ENCODE measurements around the gene TCEA2.

TCEA2 gene

GRCh38 chr20:64067733-64068307 lies 4.8 kb downstream of the TCEA2 start:
- Histone ChIP-seq H3K4me2 (ENCODE audit: low read depth, low read length) (no peak overlapping the region), H3K27me3 (replicated peaks; ENCODE audit: insufficient read depth, low read length) (no peaks in the 10 kb centered on the region), H3K36me3 (replicated peaks; ENCODE audit: insufficient read depth, low read length) (no peaks in the 10 kb centered on the region), H3K9me3 (replicated peaks; ENCODE audit: insufficient read depth, low read length) (no peaks in the 10 kb centered on the region), H3K9ac (ENCODE audit: low read length) (no peak overlapping the region), H4K20me1 (ENCODE audit: insufficient read depth, low read length) (no peaks in the 10 kb centered on the region), H3K9me2 (replicated peaks; ENCODE audit: insufficient read depth, low read length) (no peaks in the 10 kb centered on the region), H3K79me2 (ENCODE audit: low read length) (no peaks in the 10 kb centered on the region), H3K4me1 (ENCODE audit: low read length) (peaks cover 32% of the 10 kb centered on the region), H3F3A (ENCODE audit: insufficient read depth, low read length) (peaks cover 11% of the 10 kb centered on the region), H3K27ac (ENCODE audit: low read length) (no peak overlapping the region), H3K4me3 (ENCODE audit: low read length) (no peak overlapping the region), H2AFZ (ENCODE audit: low read length) (no peak overlapping the region)
- DNase-seq: no peak
- no peak for TF ChIP-seq CTCF (IDR thresholded peaks at IDR 0.05; ENCODE audit: low read length)
- no peak for TF ChIP-seq EZH2phosphoT487 (IDR thresholded peaks at IDR 0.05; ENCODE audit: low read length)
- no peak for TF ChIP-seq EZH2 (optimal IDR thresholded peaks at IDR 0.05; ENCODE audit: low read depth, low read length)

- Histone ChIP-seq H3K4me1 (ENCODE audit: low read length) (peaks cover 32% of the 10 kb centered on the region), H3F3A (ENCODE audit: insufficient read depth, low read length) (peaks cover 11% of the 10 kb centered on the region), H3K9me3 (replicated peaks; ENCODE audit: insufficient read depth, low read length) (no peaks in the 10 kb centered on the region), H3K9ac (ENCODE audit: low read length) (no peak overlapping the region), H3K79me2 (ENCODE audit: low read length) (no peaks in the 10 kb centered on the region), H4K20me1 (ENCODE audit: insufficient read depth, low read length) (no peaks in the 10 kb centered on the region), H3K4me3 (ENCODE audit: low read length) (no peak overlapping the region), H3K36me3 (replicated peaks; ENCODE audit: insufficient read depth, low read length) (no peaks in the 10 kb centered on the region), H3K27ac (ENCODE audit: low read length) (no peak overlapping the region), H2AFZ (ENCODE audit: low read length) (no peak overlapping the region), H3K27me3 (replicated peaks; ENCODE audit: insufficient read depth, low read length) (no peaks in the 10 kb centered on the region), H3K9me2 (replicated peaks; ENCODE audit: insufficient read depth, low read length) (no peaks in the 10 kb centered on the region), H3K4me2 (ENCODE audit: low read depth, low read length) (no peak overlapping the region)
- DNase-seq: no peak
- TF ChIP-seq EZH2phosphoT487 (IDR thresholded peaks at IDR 0.05; ENCODE audit: low read length) (no peak), EZH2 (optimal IDR thresholded peaks at IDR 0.05; ENCODE audit: low read depth, low read length) (no peak), CTCF (IDR thresholded peaks at IDR 0.05; ENCODE audit: low read length) (no peak)
Observed at GRCh38 chr20:64068386-64069208, 5.6 kb downstream of the TCEA2 start.

GRCh38 chr20:64069209-64069613 lies 6.2 kb downstream of the TCEA2 start:
- Histone ChIP-seq H3K4me1 (ENCODE audit: low read length) (peaks cover 27% of the 10 kb centered on the region), H3K36me3 (replicated peaks; ENCODE audit: insufficient read depth, low read length) (no peaks in the 10 kb centered on the region), H3K9ac (ENCODE audit: low read length) (no peak overlapping the region), H3K9me3 (replicated peaks; ENCODE audit: insufficient read depth, low read length) (no peaks in the 10 kb centered on the region), H3K79me2 (ENCODE audit: low read length) (no peaks in the 10 kb centered on the region), H3K27me3 (replicated peaks; ENCODE audit: insufficient read depth, low read length) (no peaks in the 10 kb centered on the region), H2AFZ (ENCODE audit: low read length) (no peak overlapping the region), H3K27ac (ENCODE audit: low read length) (no peak overlapping the region), H3K9me2 (replicated peaks; ENCODE audit: insufficient read depth, low read length) (no peaks in the 10 kb centered on the region), H3F3A (ENCODE audit: insufficient read depth, low read length) (peaks cover 11% of the 10 kb centered on the region), H3K4me2 (ENCODE audit: low read depth, low read length) (no peak overlapping the region), H4K20me1 (ENCODE audit: insufficient read depth, low read length) (no peaks in the 10 kb centered on the region), H3K4me3 (ENCODE audit: low read length) (no peak overlapping the region)
- DNase-seq: no peak
- TF ChIP-seq CTCF (IDR thresholded peaks at IDR 0.05; ENCODE audit: low read length) (no peak), EZH2 (optimal IDR thresholded peaks at IDR 0.05; ENCODE audit: low read depth, low read length) (no peak), EZH2phosphoT487 (IDR thresholded peaks at IDR 0.05; ENCODE audit: low read length) (no peak)

Data from MM.1S (cell line).